GM23338 (cell line): ENCODE measurements around the gene SLX9. TPM values are rescaled to one million over a fixed set of nuclear protein-coding genes. Genes with fewer than 3 reads are reported as not detected.

Experiments used
- ATAC-seq: fragments of 200-7000 bp; cut with Tn5 transposase; 3 replicates; pipeline ENCODE4 v1.9.1; 2020
- DNase-seq: peaks from one replicate; pipeline ENCODE4 v3.0.0-alpha.2; 2015; ENCODE audit warnings: low spot score
- H2AFZ ChIP-seq: fragments of 200-600 bp; sonication (generic); 2 replicates; pipeline ENCODE4 v1.8.0; 2016; ENCODE audit warnings: antibody characterized with exemption, mild to moderate bottlenecking, moderate library complexity
- H3F3A ChIP-seq: fragments of 200-600 bp; sonication (generic); replicated peaks from 2 replicates; pipeline ENCODE4 v1.8.0; 2017; ENCODE audit warnings: antibody characterized with exemption, mixed run types, low read depth
- H3K27ac ChIP-seq: fragments of 200-600 bp; sonication (generic); 2 replicates; pipeline ENCODE4 v1.6.1; 2016; ENCODE audit warnings: low read depth
- H3K27me3 ChIP-seq: fragments of 200-600 bp; sonication (generic); 2 replicates; pipeline ENCODE4 v1.8.0; 2016; ENCODE audit warnings: mild to moderate bottlenecking, mixed run types, moderate library complexity; ENCODE audit not compliant: insufficient read depth
- H3K36me3 ChIP-seq: fragments of 200-600 bp; sonication (generic); 2 replicates; pipeline ENCODE4 v1.8.0; 2016; ENCODE audit warnings: mild to moderate bottlenecking; ENCODE audit not compliant: insufficient read depth
- H3K4me1 ChIP-seq: fragments of 200-600 bp; sonication (generic); 2 replicates; pipeline ENCODE4 v1.8.0; 2016; ENCODE audit warnings: mild to moderate bottlenecking, moderate library complexity; ENCODE audit not compliant: insufficient read depth
- H3K4me2 ChIP-seq: fragments of 200-600 bp; sonication (generic); 2 replicates; pipeline ENCODE4 v1.7.1; 2017; ENCODE audit warnings: mixed run types
- H3K4me3 ChIP-seq: fragments of 200-600 bp; sonication (generic); 2 replicates; pipeline ENCODE4 v1.6.1; 2016; ENCODE audit warnings: mixed run types
- H3K79me2 ChIP-seq: fragments of 200-600 bp; sonication (generic); replicated peaks from 2 replicates; pipeline ENCODE4 v1.8.0; 2017; ENCODE audit warnings: mild to moderate bottlenecking; ENCODE audit not compliant: insufficient read depth
- H3K9me2 ChIP-seq: fragments of 200-600 bp; sonication (generic); 2 replicates; pipeline ENCODE4 v1.8.0; 2017; ENCODE audit not compliant: insufficient read depth
- H4K20me1 ChIP-seq: fragments of 200-600 bp; sonication (generic); replicated peaks from 2 replicates; pipeline ENCODE4 v1.8.0; 2017; ENCODE audit warnings: mild to moderate bottlenecking; ENCODE audit not compliant: insufficient read depth
- H3K27ac Mint-ChIP-seq: 2 replicates; pipeline ENCODE4 v1.8.0; 2020; ENCODE audit warnings: inconsistent platforms, mild to moderate bottlenecking, moderate library complexity, mixed read lengths
- H3K27me3 Mint-ChIP-seq: 3 replicates; pipeline ENCODE4 v1.8.0; 2022; ENCODE audit warnings: low read depth, mild to moderate bottlenecking, moderate library complexity, mixed read lengths, inconsistent platforms; ENCODE audit not compliant: insufficient read depth, poor library complexity
- H3K36me3 Mint-ChIP-seq: 3 replicates; pipeline ENCODE4 v1.8.0; 2021; ENCODE audit warnings: low read depth, mild to moderate bottlenecking, inconsistent platforms, moderate library complexity, mixed read lengths
- H3K4me1 Mint-ChIP-seq: 3 replicates; pipeline ENCODE4 v1.8.0; 2020; ENCODE audit warnings: mild to moderate bottlenecking, inconsistent platforms, mixed read lengths
- H3K4me3 Mint-ChIP-seq: 3 replicates; pipeline ENCODE4 v1.8.0; 2021; ENCODE audit warnings: moderate library complexity, mild to moderate bottlenecking, inconsistent platforms, mixed read lengths
- H3K9me3 Mint-ChIP-seq: 3 replicates; pipeline ENCODE4 v1.8.0; 2020; ENCODE audit warnings: moderate library complexity, mild to moderate bottlenecking, inconsistent platforms, mixed read lengths
- ETS1 ChIP-seq: IDR thresholded peaks from 2 replicates; pipeline ENCODE4 v1.6.1; 2016; ENCODE audit warnings: antibody characterized with exemption
- EZH2 ChIP-seq: fragments of 200-600 bp; sonication (generic); IDR thresholded peaks from one replicate; pipeline ENCODE4 v1.8.0; 2017; ENCODE audit warnings: antibody characterized with exemption, mild to moderate bottlenecking, low read depth; ENCODE audit not compliant: unreplicated experiment
- REST ChIP-seq: IDR thresholded peaks from one replicate; pipeline ENCODE4 v1.6.1; 2018; ENCODE audit warnings: antibody characterized with exemption; ENCODE audit not compliant: unreplicated experiment
- STAT1 ChIP-seq: IDR thresholded peaks from one replicate; pipeline ENCODE4 v1.6.1; 2016; ENCODE audit warnings: antibody characterized with exemption; ENCODE audit not compliant: unreplicated experiment
- ZNF331 ChIP-seq: fragments of 250-450 bp; sonication (Bioruptor Pico); IDR thresholded peaks from 2 replicates; pipeline ENCODE4 v1.5.0; 2020; ENCODE audit warnings: low read depth, mild to moderate bottlenecking, moderate library complexity
- ZNF462 ChIP-seq: fragments of 250-450 bp; sonication (Bioruptor Pico); IDR thresholded peaks from 2 replicates; pipeline ENCODE4 v1.5.0; 2020; ENCODE audit warnings: mild to moderate bottlenecking, moderate library complexity
- polyA plus RNA-seq: library from polyadenylated mRNA; unstranded; fragments of >200 nt; fragmentation: Nextera tagmentation; extraction: Ambion mirVana; gene quantifications from 2 replicates; pipeline ENCODE4 v1.2.1, GENCODE V29; 2016
- total RNA-seq: library from RNA; depleted of rRNA; stranded (reverse); fragments of >200 nt; shearing (Covaris generic); gene quantifications from 2 replicates; pipeline ENCODE4 v1.2.3, GENCODE V29; 2014

SLX9 gene
- total and polyA plus RNA-seq, 2 experiments from 2014 or later: 41.5 to 46.9 TPM

- TF ChIP-seq ETS1 (no peak), STAT1 (no peak), EZH2 (no peak)
Observed at GRCh38 chr21:44923480-44924084, 16.2 kb upstream of the SLX9 start (continued).

- no peak for TF ChIP-seq REST
- no peak for TF ChIP-seq ZNF462
- no peak for TF ChIP-seq ZNF331 (CRISPR knock-in tag)
- no peak for TF ChIP-seq ETS1
- no peak for TF ChIP-seq EZH2
- no peak for ATAC-seq
- H3K36me3 Mint-ChIP-seq: no peaks in the 10 kb centered on the region
Observed at GRCh38 chr21:44924606-44925377, 15.0 kb upstream of the SLX9 start.

More at GRCh38 chr21:44924606-44925377, 15.0 kb upstream of the SLX9 start:
- Histone ChIP-seq H3K27ac (no peak overlapping the region), H3K9me2 (no peaks in the 10 kb centered on the region), H3F3A (0 out of 2 replicates have a peak, but pooled peaks cover 4% of the 10 kb centered on the region), H3K4me2 (no peak overlapping the region), H3K79me2 (no peaks in the 10 kb centered on the region), H3K4me1 (peaks cover 27% of the 10 kb centered on the region), H3K36me3 (no peaks in the 10 kb centered on the region), H2AFZ (no peak overlapping the region), H3K27me3 (peaks cover 99% of the 10 kb centered on the region), H3K4me3 (no peak overlapping the region), H4K20me1 (no peaks in the 10 kb centered on the region)
- Mint-ChIP-seq H3K9me3 (no peaks in the 10 kb centered on the region), H3K27ac (no peak overlapping the region), H3K4me1 (peaks cover 45% of the 10 kb centered on the region), H3K4me3 (no peak overlapping the region), H3K27me3 (peaks cover 95% of the 10 kb centered on the region)
- DNase-seq: no peak
